ENCODE data around the gene UCHL1.

Gene UCHL1

GRCh38 chr4:41219421-41219950, 37.2 kb upstream of the UCHL1 start:
- no peaks in the 10 kb centered on the region for H3K27me3 ChIP-seq (replicated peaks; ENCODE audit: control insufficient read depth, insufficient read depth, low read length)
- no peak for TF ChIP-seq CTCF (IDR thresholded peaks at IDR 0.05; ENCODE audit: insufficient read depth, low read length, poor library complexity, severe bottlenecking)
- no peak for DNase-seq (ENCODE audit: extremely low read depth, insufficient read length)

GRCh38 chr4:41221850-41222645, 34.7 kb upstream of the UCHL1 start:
- Histone ChIP-seq H3K36me3 (ENCODE audit: control insufficient read depth, insufficient read depth, low read length) (no peaks in the 10 kb centered on the region), H3K27me3 (replicated peaks; ENCODE audit: control insufficient read depth, insufficient read depth, low read length) (no peaks in the 10 kb centered on the region), H3K4me3 (replicated peaks; ENCODE audit: low read depth, low read length) (no peak overlapping the region)
- no peak for TF ChIP-seq CTCF (IDR thresholded peaks at IDR 0.05; ENCODE audit: insufficient read depth, low read length, poor library complexity, severe bottlenecking)
- DNase-seq (ENCODE audit: extremely low read depth, insufficient read length): no peak

More at GRCh38 chr4:41219421-41219950, 37.2 kb upstream of the UCHL1 start:
- Histone ChIP-seq H3K4me3 (replicated peaks; ENCODE audit: low read depth, low read length) (no peak overlapping the region), H3K36me3 (ENCODE audit: control insufficient read depth, insufficient read depth, low read length) (no peaks in the 10 kb centered on the region)

- DNase-seq (ENCODE audit: extremely low read depth, insufficient read length): no peak
- no peak for TF ChIP-seq CTCF (IDR thresholded peaks at IDR 0.05; ENCODE audit: insufficient read depth, low read length, poor library complexity, severe bottlenecking)
- no peaks in the 10 kb centered on the region for H3K27me3 ChIP-seq (replicated peaks; ENCODE audit: control insufficient read depth, insufficient read depth, low read length)
- no peaks in the 10 kb centered on the region for H3K36me3 ChIP-seq (ENCODE audit: control insufficient read depth, insufficient read depth, low read length)
- H3K4me3 ChIP-seq (replicated peaks; ENCODE audit: low read depth, low read length): no peak overlapping the region
Observed at GRCh38 chr4:41227902-41228301, 28.8 kb upstream of the UCHL1 start.

GRCh38 chr4:41232406-41232805, 24.3 kb upstream of the UCHL1 start:
- H3K27me3 ChIP-seq (replicated peaks; ENCODE audit: control insufficient read depth, insufficient read depth, low read length): no peaks in the 10 kb centered on the region
- H3K4me3 ChIP-seq (replicated peaks; ENCODE audit: low read depth, low read length): no peak overlapping the region
- H3K36me3 ChIP-seq (ENCODE audit: control insufficient read depth, insufficient read depth, low read length): no peaks in the 10 kb centered on the region
- no peak for DNase-seq (ENCODE audit: extremely low read depth, insufficient read length)
- TF ChIP-seq CTCF (IDR thresholded peaks at IDR 0.05; ENCODE audit: insufficient read depth, low read length, poor library complexity, severe bottlenecking): peak; percentile 15

- DNase-seq (ENCODE audit: extremely low read depth, insufficient read length): no peak
- H3K4me3 ChIP-seq (replicated peaks; ENCODE audit: low read depth, low read length): no peak overlapping the region
- no peaks in the 10 kb centered on the region for H3K36me3 ChIP-seq (ENCODE audit: control insufficient read depth, insufficient read depth, low read length)
- no peaks in the 10 kb centered on the region for H3K27me3 ChIP-seq (replicated peaks; ENCODE audit: control insufficient read depth, insufficient read depth, low read length)
- TF ChIP-seq CTCF (IDR thresholded peaks at IDR 0.05; ENCODE audit: insufficient read depth, low read length, poor library complexity, severe bottlenecking): no peak
Observed at GRCh38 chr4:41232856-41233255, 23.9 kb upstream of the UCHL1 start.

Measured in GM06990 (cell line).